Liver (tissue), 9 donors: ENCODE measurements around the gene SYNM. TPM values are rescaled to one million over a fixed set of nuclear protein-coding genes. Genes with fewer than 3 reads are reported as not detected.

ENCODE experiments used
- DNase-seq: peaks from one replicate; pipeline ENCODE4 v3.0.0-alpha.2; 2017; ENCODE audit warnings: low spot score
- H3K27ac ChIP-seq, 2 donors: one replicate each; pipeline ENCODE4 v1.7.0; 2013; ENCODE audit warnings: inconsistent platforms in 2 of 2, low read length in 2 of 2, control low read depth in 1 of 2, low read depth in 1 of 2, mild to moderate bottlenecking in 1 of 2
- H3K27me3 ChIP-seq, 4 donors: one replicate each; pipeline versions ENCODE4 v1.6.1 to v1.7.0; 2013; ENCODE audit warnings: low read length in 3 of 4, inconsistent platforms in 1 of 4, mild to moderate bottlenecking in 1 of 4, moderate library complexity in 1 of 4; ENCODE audit not compliant: control insufficient read depth in 4 of 4, insufficient read depth in 4 of 4
- H3K36me3 ChIP-seq, 4 donors: one replicate each; pipeline versions ENCODE4 v1.6.1 to v1.7.0; 2013; ENCODE audit warnings: low read length in 3 of 4, mild to moderate bottlenecking in 3 of 4, low read depth in 1 of 4, moderate library complexity in 1 of 4; ENCODE audit not compliant: control insufficient read depth in 4 of 4, insufficient read depth in 3 of 4
- H3K4me1 ChIP-seq, 4 donors: one replicate each; pipeline versions ENCODE4 v1.6.1 to v1.7.0; 2013; ENCODE audit warnings: low read length in 3 of 4, mild to moderate bottlenecking in 3 of 4, moderate library complexity in 1 of 4; ENCODE audit not compliant: control insufficient read depth in 4 of 4, insufficient read depth in 4 of 4
- H3K4me3 ChIP-seq, 3 donors: one replicate each; pipeline versions ENCODE4 v1.6.1 to v1.7.0; 2013; ENCODE audit warnings: low read length in 3 of 3, control low read depth in 1 of 3, low read depth in 1 of 3, mild to moderate bottlenecking in 1 of 3
- H3K9ac ChIP-seq, 2 donors: one replicate each; pipeline ENCODE4 v1.7.0; 2013; ENCODE audit warnings: low read length in 2 of 2, mild to moderate bottlenecking in 2 of 2, moderate library complexity in 2 of 2, control low read depth in 1 of 2, low read depth in 1 of 2
- H3K9me3 ChIP-seq, 4 donors: one replicate each; pipeline versions ENCODE4 v1.6.1 to v1.7.0; 2013; ENCODE audit warnings: low read length in 3 of 4; ENCODE audit not compliant: control insufficient read depth in 4 of 4
- EGR1 ChIP-seq, 2 donors: IDR thresholded peaks; 2 replicates each; pipeline ENCODE4 v1.6.1; 2016 to 2018; ENCODE audit warnings: antibody characterized with exemption in 2 of 2, low read depth in 2 of 2
- FOXA1 ChIP-seq: IDR thresholded peaks from 2 replicates; pipeline ENCODE4 v1.6.1; 2016; ENCODE audit warnings: antibody characterized with exemption
- FOXA2 ChIP-seq: IDR thresholded peaks from 2 replicates; pipeline ENCODE4 v1.6.1; 2016; ENCODE audit warnings: antibody characterized with exemption
- GABPA ChIP-seq, 2 donors: IDR thresholded peaks in 1 of 2; conservative IDR thresholded peaks in 1 of 2; 2 replicates each; pipeline ENCODE4 v1.6.1; 2016; ENCODE audit warnings: antibody characterized with exemption in 2 of 2, mild to moderate bottlenecking in 1 of 2, moderate library complexity in 1 of 2
- HNF4A ChIP-seq, 2 donors: conservative IDR thresholded peaks; 2 replicates each; pipeline ENCODE4 v1.6.1; 2016; ENCODE audit warnings: antibody characterized with exemption in 2 of 2, mild to moderate bottlenecking in 2 of 2
- HNF4G ChIP-seq: IDR thresholded peaks from 2 replicates; pipeline ENCODE4 v1.6.1; 2016; ENCODE audit warnings: antibody characterized with exemption
- JUND ChIP-seq, 2 donors: IDR thresholded peaks; 2 replicates each; pipeline ENCODE4 v1.6.1; 2016; ENCODE audit warnings: antibody characterized with exemption in 2 of 2
- NR2F2 ChIP-seq: IDR thresholded peaks from 2 replicates; pipeline ENCODE4 v1.6.1; 2016; ENCODE audit warnings: antibody characterized with exemption
- RAD21 ChIP-seq, 2 donors: IDR thresholded peaks; 2 replicates each; pipeline ENCODE4 v1.6.1; 2016; ENCODE audit warnings: antibody characterized with exemption in 2 of 2, mild to moderate bottlenecking in 2 of 2
- RXRA ChIP-seq, 2 donors: IDR thresholded peaks; 2 replicates each; pipeline ENCODE4 v1.6.1; 2017 to 2018; ENCODE audit warnings: antibody characterized with exemption in 2 of 2, mild to moderate bottlenecking in 1 of 2
- SP1 ChIP-seq: IDR thresholded peaks from 2 replicates; pipeline ENCODE4 v1.6.1; 2018; ENCODE audit warnings: antibody characterized with exemption, mild to moderate bottlenecking
- TAF1 ChIP-seq: conservative IDR thresholded peaks from 2 replicates; pipeline ENCODE4 v1.6.1; 2016; ENCODE audit warnings: antibody characterized with exemption, mild to moderate bottlenecking
- YY1 ChIP-seq: IDR thresholded peaks from 2 replicates; pipeline ENCODE4 v1.6.1; 2016; ENCODE audit warnings: antibody characterized with exemption, mild to moderate bottlenecking
- WGBS: extraction: QIAGEN DNeasy Blood & Tissue Kit; methylation state at CpG from one replicate; pipeline ENCODE4 v1.1.7; 2013; 5-methylcytosine and 5-hydroxymethylcytosine counted together
- polyA plus RNA-seq, 2 donors: library from polyadenylated mRNA; stranded (reverse) in 1 of 2; unstranded in 1 of 2; fragments of 200-250 nt in 1 of 2; fragments of >200 nt in 1 of 2; fragmentation: Nextera tagmentation in 1 of 2; extraction: Ambion mirVana in 1 of 2; gene quantifications; one replicate each; pipeline versions ENCODE4 v1.2.1 to v1.2.3, GENCODE V29; 2013 to 2015
- total RNA-seq, 2 donors: library from RNA; depleted of rRNA; stranded (reverse); fragments of >200 nt; gene quantifications; one replicate each; pipeline ENCODE4 v1.2.3, GENCODE V29; 2014
- TF ChIP-seq, protein P1 (sequence below): IDR thresholded peaks from 2 replicates; pipeline ENCODE4 v1.6.1; 2016; ENCODE audit warnings: antibody characterized with exemption
- TF ChIP-seq, protein P2 (sequence below): IDR thresholded peaks from 2 replicates; pipeline ENCODE4 v1.6.1; 2016; ENCODE audit warnings: antibody characterized with exemption
- donor health status: healthy.
- donor health status: healthy.
- donor health status: healthy.
- donor health status: healthy.
- donor health status: healthy.

The SYNM gene
- total and polyA plus RNA-seq, 4 donors, result 0.39 to 6.4 (median 1.2) TPM

DNA sequence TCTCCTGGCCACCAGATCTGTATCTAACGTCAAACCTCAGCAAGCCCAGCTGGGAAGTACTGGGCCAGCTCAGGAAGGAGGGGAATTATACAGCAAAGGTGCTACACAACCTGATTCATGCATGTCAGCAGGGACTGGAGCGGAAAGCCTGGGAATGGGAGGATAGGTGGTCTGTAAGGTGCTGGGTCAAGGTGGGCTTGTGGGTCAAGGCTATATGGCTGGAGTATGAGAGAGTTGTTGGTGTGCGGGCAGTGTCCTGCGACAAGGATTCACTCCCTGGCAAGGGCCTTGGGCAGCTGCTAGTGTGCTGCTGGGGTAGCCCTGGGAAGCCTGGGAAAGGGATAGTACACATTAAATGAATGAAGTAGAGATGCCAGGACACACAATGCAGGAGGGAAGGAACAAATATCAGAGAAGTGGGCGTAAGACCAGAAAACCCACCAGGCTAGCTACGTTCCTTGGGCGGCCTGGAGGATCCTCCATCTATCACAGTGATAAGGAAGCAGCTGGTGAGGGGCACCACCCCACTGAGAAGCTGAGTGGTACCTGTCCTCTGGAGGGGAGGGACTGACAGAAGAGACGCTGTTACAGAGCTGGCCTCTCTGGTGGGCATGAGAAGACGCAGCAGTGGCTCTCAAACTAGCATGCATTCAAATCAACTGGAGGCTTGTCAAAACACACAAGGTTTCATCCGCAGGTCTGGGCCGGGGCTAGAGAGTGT, 8.5 kb upstream of the SYNM start:
- no peaks in the 10 kb centered on the region for H3K36me3 ChIP-seq
- H3K4me1 ChIP-seq, result peaks cover 2 to 6% (median 5%) of the 10 kb centered on the region in 4 donors
- 94% methylated on average over 11 of the region's 11 CpGs for WGBS
- H3K9me3 ChIP-seq, result no peaks in the 10 kb centered on the region
- no peaks in the 10 kb centered on the region for H3K27me3 ChIP-seq
- TF ChIP-seq GABPA (IDR thresholded peaks at IDR 0.05 in 1 of 2, conservative IDR thresholded peaks at IDR 0.05 in 1 of 2), result no peak
- TF ChIP-seq HNF4G, result no peak
- TF ChIP-seq SP1, result no peak
- no peak for TF ChIP-seq YY1
- no peak for TF ChIP-seq FOXA1
- TF ChIP-seq, protein P1, sequence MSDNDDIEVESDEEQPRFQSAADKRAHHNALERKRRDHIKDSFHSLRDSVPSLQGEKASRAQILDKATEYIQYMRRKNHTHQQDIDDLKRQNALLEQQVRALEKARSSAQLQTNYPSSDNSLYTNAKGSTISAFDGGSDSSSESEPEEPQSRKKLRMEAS, result no peak
- TF ChIP-seq, protein P2, sequence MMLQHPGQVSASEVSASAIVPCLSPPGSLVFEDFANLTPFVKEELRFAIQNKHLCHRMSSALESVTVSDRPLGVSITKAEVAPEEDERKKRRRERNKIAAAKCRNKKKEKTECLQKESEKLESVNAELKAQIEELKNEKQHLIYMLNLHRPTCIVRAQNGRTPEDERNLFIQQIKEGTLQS, result no peak
- no peak for TF ChIP-seq EGR1 (IDR thresholded peaks at IDR 0.05; ENCODE audit: low read depth in 2 of 2)
- no peak for TF ChIP-seq TAF1
- TF ChIP-seq HNF4A (conservative IDR thresholded peaks at IDR 0.05), result no peak
- TF ChIP-seq JUND (IDR thresholded peaks at IDR 0.05), result no peak
- TF ChIP-seq FOXA2, result no peak
- no peak for TF ChIP-seq NR2F2
- no peak overlapping the region for H3K4me3 ChIP-seq
- no peak overlapping the region for H3K27ac ChIP-seq
- H3K9ac ChIP-seq, result no peak overlapping the region
- DNase-seq, result no peak

DNA sequence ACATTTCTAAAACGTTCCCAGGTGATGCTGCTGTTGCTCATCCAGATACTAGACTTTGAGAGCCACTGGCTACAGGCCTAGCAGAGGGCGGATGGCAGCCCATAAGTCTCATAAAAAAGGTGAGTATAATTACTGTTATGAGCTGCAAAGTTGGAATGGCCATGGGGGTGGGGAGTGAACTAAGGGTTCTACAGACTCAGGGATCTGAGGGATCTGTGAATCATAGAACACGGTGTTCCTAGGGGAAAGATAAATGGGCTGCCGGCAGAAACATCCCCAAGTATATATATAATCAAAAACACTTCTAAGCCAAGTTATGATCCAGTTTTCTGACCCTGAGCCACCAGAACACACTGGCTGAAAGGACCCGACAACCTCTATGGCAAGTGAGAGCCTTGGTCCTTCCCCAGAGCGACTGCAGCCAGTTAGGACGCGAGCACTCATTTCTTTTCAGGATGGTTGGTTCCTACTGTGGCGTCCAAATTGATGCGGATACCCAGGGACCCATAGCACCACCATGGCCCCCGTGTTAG, 7.9 kb upstream of the SYNM start:
- 92% methylated on average over 11 of the region's 11 CpGs for WGBS
- TF ChIP-seq SP1 (no peak), TAF1 (no peak), JUND (IDR thresholded peaks at IDR 0.05) (no peak), RXRA (IDR thresholded peaks at IDR 0.05) (no peak)
- TF ChIP-seq, protein P2, result no peak
- H3K9ac ChIP-seq, result no peak overlapping the region
- no peaks in the 10 kb centered on the region for H3K27me3 ChIP-seq
- H3K9me3 ChIP-seq, result no peaks in the 10 kb centered on the region
- no peak for DNase-seq
- H3K36me3 ChIP-seq, result no peaks in the 10 kb centered on the region
- H3K4me3 ChIP-seq, result no peak overlapping the region
- H3K27ac ChIP-seq, result no peak overlapping the region
- peaks cover 2 to 6% (median 5%) of the 10 kb centered on the region in 4 donors for H3K4me1 ChIP-seq

DNA sequence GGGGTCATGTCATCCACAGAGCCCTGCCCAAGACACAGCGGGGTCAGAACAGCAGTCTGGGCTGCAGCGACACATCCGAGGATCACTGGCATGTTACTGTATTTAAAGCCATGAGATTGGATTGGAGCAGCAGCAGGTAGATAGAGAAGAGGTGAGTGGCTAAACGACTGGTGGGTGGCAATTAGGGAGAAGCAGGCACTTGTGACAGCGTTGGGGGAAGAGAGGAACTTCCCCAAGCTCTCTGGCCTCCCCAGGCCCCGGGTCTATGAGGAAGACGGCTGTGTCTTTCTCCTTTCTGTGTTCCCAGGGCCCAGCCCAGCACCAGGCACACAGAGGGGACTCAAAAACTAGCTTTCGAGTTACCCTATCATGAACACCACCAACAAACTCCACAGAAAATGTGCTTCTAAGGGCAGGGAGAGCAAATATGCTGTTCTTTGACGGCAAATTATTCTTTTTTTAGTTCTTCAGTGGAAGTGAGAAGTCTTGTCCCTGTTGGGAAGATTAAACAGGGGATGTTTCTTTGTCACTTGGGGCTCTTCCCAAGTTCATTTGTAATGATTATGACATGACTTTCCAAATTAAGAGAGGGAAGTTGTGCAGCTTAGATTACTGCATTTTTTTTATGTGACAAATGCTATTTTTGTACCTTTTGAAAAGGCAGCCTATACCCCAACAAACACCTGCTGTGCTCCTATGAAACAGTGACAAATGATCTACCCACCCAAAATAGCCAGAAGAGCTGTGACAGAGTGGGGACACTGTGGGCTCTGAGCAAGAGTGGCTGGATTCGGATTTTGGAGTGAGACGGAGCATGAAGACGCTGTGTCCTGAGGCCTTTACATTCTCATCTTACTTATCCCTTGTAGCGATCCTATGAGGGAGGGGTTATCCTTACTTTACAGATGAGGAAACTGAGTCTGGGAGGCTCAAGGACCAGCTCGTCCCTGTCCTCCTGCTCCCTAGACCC, 7.2 kb upstream of the SYNM start:
- no peaks in the 10 kb centered on the region for H3K9me3 ChIP-seq
- H3K4me1 ChIP-seq, result peaks cover 2 to 6% (median 5%) of the 10 kb centered on the region in 4 donors
- TF ChIP-seq, protein P2, result no peak
- no peak for TF ChIP-seq RXRA (IDR thresholded peaks at IDR 0.05)
- TF ChIP-seq GABPA (IDR thresholded peaks at IDR 0.05 in 1 of 2, conservative IDR thresholded peaks at IDR 0.05 in 1 of 2), result no peak
- TF ChIP-seq HNF4G, result no peak
- no peak for TF ChIP-seq RAD21 (IDR thresholded peaks at IDR 0.05)
- TF ChIP-seq HNF4A (conservative IDR thresholded peaks at IDR 0.05), result no peak
- TF ChIP-seq NR2F2, result no peak
- no peak for DNase-seq
- no peak overlapping the region for H3K9ac ChIP-seq
- 86% methylated on average over 14 of the region's 14 CpGs for WGBS
- no peaks in the 10 kb centered on the region for H3K36me3 ChIP-seq
- H3K4me3 ChIP-seq, result no peak overlapping the region
- H3K27ac ChIP-seq, result no peak overlapping the region
- no peaks in the 10 kb centered on the region for H3K27me3 ChIP-seq
